ENCODE data around the gene GRHPR. TPM values are rescaled to one million over a fixed set of nuclear protein-coding genes. Genes with fewer than 3 reads are reported as not detected.

Gene GRHPR
- polyA plus RNA-seq, 1 of the 3 experiments (the other 2 are of a cell fraction), result 206 TPM

DNA sequence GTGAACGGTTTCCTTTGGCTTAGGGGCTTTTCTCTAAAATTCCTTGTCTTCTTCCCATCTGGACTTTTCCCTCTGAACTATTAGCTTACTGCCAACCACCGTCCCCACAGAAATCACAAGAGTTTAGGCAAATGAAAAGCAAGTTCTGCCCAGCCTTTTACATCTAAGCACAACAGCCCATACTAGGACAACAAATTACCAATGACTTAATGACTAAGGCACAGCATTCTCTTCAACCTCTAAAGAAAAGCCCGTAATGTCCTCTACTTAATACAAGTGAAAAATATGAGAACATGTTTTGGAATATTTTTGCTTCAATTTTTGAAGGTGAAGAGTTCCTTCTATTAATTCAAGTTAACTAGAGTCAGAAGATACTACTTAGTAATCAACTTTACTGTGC lies 41.5 kb downstream of the GRHPR start:
- H3K79me2 ChIP-seq (ENCODE audit: insufficient read depth), result peaks cover 57% of the 10 kb centered on the region
- no peak for DNase-seq
- 21% methylated on average over 3 of the region's 3 CpGs for WGBS (ENCODE audit: low lambda C conversion rate)
- peak overlapping the region; percentile 96 to 98 for H3K27ac ChIP-seq (ENCODE audit: low read depth in 2 of 2, low read length in 1 of 2)
- ChIA-PET POLR2A (interaction anchor here (1.2 kb wide), 1 partner anchor 42 kb away, joined by 4 read pairs; the partner anchor contains the start of gene GRHPR), CTCF (no interaction called here)
- peaks cover 44% of the 10 kb centered on the region for H4K20me1 ChIP-seq (ENCODE audit: insufficient read depth)
- no peak overlapping the region for H2AFZ ChIP-seq (ENCODE audit: low read depth)
- peaks cover 0 to 3% of the 10 kb centered on the region in 2 experiments for H3K36me3 ChIP-seq (replicated peaks in 1 of 2; ENCODE audit: control insufficient read depth in 1 of 2, insufficient read depth in 2 of 2, low read length in 1 of 2)
- peaks cover 24% of the 10 kb centered on the region for H3F3A ChIP-seq (replicated peaks; ENCODE audit: insufficient read depth)
- peaks cover 6 to 22% of the 10 kb centered on the region in 2 experiments; a peak in 3 of 4 replicates for H3K4me1 ChIP-seq (ENCODE audit: control insufficient read depth in 1 of 2, insufficient read depth in 2 of 2, low read depth in 1 of 2, low read length in 1 of 2)
- peak overlapping the region; percentile 76 to 84 for H3K4me3 ChIP-seq (ENCODE audit: low read depth in 2 of 2, low read length in 1 of 2)
- H3K4me2 ChIP-seq, result peak overlapping the region; percentile 86
- peak overlapping the region; percentile 91 for H3K9ac ChIP-seq
- H3K9me2 ChIP-seq, result no peaks in the 10 kb centered on the region
- H3K9me3 ChIP-seq, result no peaks in the 10 kb centered on the region
- TF ChIP-seq RFX5 (IDR thresholded peaks at IDR 0.05; ENCODE audit: low read length), result no peak
- TF ChIP-seq, protein P1, sequence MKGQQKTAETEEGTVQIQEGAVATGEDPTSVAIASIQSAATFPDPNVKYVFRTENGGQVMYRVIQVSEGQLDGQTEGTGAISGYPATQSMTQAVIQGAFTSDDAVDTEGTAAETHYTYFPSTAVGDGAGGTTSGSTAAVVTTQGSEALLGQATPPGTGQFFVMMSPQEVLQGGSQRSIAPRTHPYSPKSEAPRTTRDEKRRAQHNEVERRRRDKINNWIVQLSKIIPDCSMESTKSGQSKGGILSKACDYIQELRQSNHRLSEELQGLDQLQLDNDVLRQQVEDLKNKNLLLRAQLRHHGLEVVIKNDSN (IDR thresholded peaks at IDR 0.05; ENCODE audit: borderline replicate concordance, low read depth), result no peak
- TF ChIP-seq GABPA (IDR thresholded peaks at IDR 0.05; ENCODE audit: low read depth), result no peak
- no peak for TF ChIP-seq EZH2phosphoT487 (IDR thresholded peaks at IDR 0.05; ENCODE audit: borderline replicate concordance, low read depth)
- TF ChIP-seq, protein P2, sequence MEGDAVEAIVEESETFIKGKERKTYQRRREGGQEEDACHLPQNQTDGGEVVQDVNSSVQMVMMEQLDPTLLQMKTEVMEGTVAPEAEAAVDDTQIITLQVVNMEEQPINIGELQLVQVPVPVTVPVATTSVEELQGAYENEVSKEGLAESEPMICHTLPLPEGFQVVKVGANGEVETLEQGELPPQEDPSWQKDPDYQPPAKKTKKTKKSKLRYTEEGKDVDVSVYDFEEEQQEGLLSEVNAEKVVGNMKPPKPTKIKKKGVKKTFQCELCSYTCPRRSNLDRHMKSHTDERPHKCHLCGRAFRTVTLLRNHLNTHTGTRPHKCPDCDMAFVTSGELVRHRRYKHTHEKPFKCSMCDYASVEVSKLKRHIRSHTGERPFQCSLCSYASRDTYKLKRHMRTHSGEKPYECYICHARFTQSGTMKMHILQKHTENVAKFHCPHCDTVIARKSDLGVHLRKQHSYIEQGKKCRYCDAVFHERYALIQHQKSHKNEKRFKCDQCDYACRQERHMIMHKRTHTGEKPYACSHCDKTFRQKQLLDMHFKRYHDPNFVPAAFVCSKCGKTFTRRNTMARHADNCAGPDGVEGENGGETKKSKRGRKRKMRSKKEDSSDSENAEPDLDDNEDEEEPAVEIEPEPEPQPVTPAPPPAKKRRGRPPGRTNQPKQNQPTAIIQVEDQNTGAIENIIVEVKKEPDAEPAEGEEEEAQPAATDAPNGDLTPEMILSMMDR (IDR thresholded peaks at IDR 0.05), result no peak
- no peak for TF ChIP-seq TAF1 (IDR thresholded peaks at IDR 0.05; ENCODE audit: borderline replicate concordance, low read depth, low read length)
- TF ChIP-seq CHD2 (IDR thresholded peaks at IDR 0.05; ENCODE audit: low read length, partially characterized antibody), result no peak
- TF ChIP-seq FOXJ3 (CRISPR knock-in tag; IDR thresholded peaks at IDR 0.05), result no peak
- no peak for TF ChIP-seq MEF2A (IDR thresholded peaks at IDR 0.05; ENCODE audit: borderline replicate concordance, low read depth)
- no peak for TF ChIP-seq SMC3 (IDR thresholded peaks at IDR 0.05; ENCODE audit: low read depth, low read length)
- TF ChIP-seq SIN3A (IDR thresholded peaks at IDR 0.05; ENCODE audit: borderline replicate concordance, low read depth, low read length), result no peak
- TF ChIP-seq RXRA (IDR thresholded peaks at IDR 0.05; ENCODE audit: borderline replicate concordance, low read depth), result no peak
- TF ChIP-seq, protein P3, sequence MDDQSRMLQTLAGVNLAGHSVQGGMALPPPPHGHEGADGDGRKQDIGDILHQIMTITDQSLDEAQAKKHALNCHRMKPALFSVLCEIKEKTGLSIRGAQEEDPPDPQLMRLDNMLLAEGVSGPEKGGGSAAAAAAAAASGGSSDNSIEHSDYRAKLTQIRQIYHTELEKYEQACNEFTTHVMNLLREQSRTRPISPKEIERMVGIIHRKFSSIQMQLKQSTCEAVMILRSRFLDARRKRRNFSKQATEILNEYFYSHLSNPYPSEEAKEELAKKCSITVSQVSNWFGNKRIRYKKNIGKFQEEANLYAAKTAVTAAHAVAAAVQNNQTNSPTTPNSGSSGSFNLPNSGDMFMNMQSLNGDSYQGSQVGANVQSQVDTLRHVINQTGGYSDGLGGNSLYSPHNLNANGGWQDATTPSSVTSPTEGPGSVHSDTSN (IDR thresholded peaks at IDR 0.05), result no peak
- TF ChIP-seq, protein P4, sequence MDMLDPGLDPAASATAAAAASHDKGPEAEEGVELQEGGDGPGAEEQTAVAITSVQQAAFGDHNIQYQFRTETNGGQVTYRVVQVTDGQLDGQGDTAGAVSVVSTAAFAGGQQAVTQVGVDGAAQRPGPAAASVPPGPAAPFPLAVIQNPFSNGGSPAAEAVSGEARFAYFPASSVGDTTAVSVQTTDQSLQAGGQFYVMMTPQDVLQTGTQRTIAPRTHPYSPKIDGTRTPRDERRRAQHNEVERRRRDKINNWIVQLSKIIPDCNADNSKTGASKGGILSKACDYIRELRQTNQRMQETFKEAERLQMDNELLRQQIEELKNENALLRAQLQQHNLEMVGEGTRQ (IDR thresholded peaks at IDR 0.05; ENCODE audit: borderline replicate concordance, low read depth, low read length), result no peak
- TF ChIP-seq, protein P5, sequence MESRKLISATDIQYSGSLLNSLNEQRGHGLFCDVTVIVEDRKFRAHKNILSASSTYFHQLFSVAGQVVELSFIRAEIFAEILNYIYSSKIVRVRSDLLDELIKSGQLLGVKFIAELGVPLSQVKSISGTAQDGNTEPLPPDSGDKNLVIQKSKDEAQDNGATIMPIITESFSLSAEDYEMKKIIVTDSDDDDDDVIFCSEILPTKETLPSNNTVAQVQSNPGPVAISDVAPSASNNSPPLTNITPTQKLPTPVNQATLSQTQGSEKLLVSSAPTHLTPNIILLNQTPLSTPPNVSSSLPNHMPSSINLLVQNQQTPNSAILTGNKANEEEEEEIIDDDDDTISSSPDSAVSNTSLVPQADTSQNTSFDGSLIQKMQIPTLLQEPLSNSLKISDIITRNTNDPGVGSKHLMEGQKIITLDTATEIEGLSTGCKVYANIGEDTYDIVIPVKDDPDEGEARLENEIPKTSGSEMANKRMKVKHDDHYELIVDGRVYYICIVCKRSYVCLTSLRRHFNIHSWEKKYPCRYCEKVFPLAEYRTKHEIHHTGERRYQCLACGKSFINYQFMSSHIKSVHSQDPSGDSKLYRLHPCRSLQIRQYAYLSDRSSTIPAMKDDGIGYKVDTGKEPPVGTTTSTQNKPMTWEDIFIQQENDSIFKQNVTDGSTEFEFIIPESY (IDR thresholded peaks at IDR 0.05; ENCODE audit: borderline replicate concordance, low read depth), result no peak
- TF ChIP-seq, protein P6, sequence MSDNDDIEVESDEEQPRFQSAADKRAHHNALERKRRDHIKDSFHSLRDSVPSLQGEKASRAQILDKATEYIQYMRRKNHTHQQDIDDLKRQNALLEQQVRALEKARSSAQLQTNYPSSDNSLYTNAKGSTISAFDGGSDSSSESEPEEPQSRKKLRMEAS (IDR thresholded peaks at IDR 0.05; ENCODE audit: low read depth), result no peak
- no peak for TF ChIP-seq FOXM1 (IDR thresholded peaks at IDR 0.05; ENCODE audit: low read depth)
- no peak for TF ChIP-seq JUND (IDR thresholded peaks at IDR 0.05)
- no peak for TF ChIP-seq FOSL2 (IDR thresholded peaks at IDR 0.05; ENCODE audit: borderline replicate concordance, low read depth)
- no peaks in the 10 kb centered on the region for H3K27me3 ChIP-seq (ENCODE audit: insufficient read depth)

All from SK-N-SH (cell line).